Left ventricle myocardium inferior (tissue), 1 donor: ENCODE data around the gene ALG8. TPM values are rescaled to one million over a fixed set of nuclear protein-coding genes. Genes with fewer than 3 reads are reported as not detected.

Experiments used
- DNase-seq: peaks from one replicate; pipeline ENCODE4 v3.0.0-alpha.2; 2020
- H3K27ac ChIP-seq: fragments of 200-600 bp; replicated peaks from 2 replicates; pipeline ENCODE4 v1.8.0; 2021
- H3K27me3 ChIP-seq: fragments of 200-600 bp; 2 replicates; pipeline ENCODE4 v1.8.0; 2021; ENCODE audit warnings: low read depth
- H3K36me3 ChIP-seq: fragments of 200-600 bp; 2 replicates; pipeline ENCODE4 v1.8.0; 2021
- H3K4me1 ChIP-seq: fragments of 200-600 bp; 2 replicates; pipeline ENCODE4 v1.8.0; 2021
- H3K4me3 ChIP-seq: fragments of 200-600 bp; 2 replicates; pipeline ENCODE4 v1.8.0; 2021; ENCODE audit warnings: mild to moderate bottlenecking, moderate library complexity
- H3K9me3 ChIP-seq: fragments of 200-600 bp; replicated peaks from 2 replicates; pipeline ENCODE4 v1.8.0; 2021
- CTCF ChIP-seq: fragments of 200-600 bp; IDR thresholded peaks from 2 replicates; pipeline ENCODE4 v1.8.0; 2021; ENCODE audit warnings: antibody characterized with exemption, mild to moderate bottlenecking, borderline replicate concordance
- intact Hi-C: fragments of 100-400 bp; cut with micrococcal nuclease; formaldehyde crosslinking; loops from one replicate; pipeline ENCODE4 v1.11.0; 2022
- total RNA-seq: library from RNA; stranded (reverse); fragmentation: NEBNext Ultra II Directional; extraction: Animal tissue kit (Norgen Biotek cat#: 25700); gene quantifications from one replicate; pipeline ENCODE4 v1.2.1, GENCODE V29; 2021
- donor health status: DM: no; HTN: yes; CAD: no; lungs with severe emphysema.

Gene ALG8
- total RNA-seq, 1 donor from 2014 or later, result 15.3 TPM

DNA sequence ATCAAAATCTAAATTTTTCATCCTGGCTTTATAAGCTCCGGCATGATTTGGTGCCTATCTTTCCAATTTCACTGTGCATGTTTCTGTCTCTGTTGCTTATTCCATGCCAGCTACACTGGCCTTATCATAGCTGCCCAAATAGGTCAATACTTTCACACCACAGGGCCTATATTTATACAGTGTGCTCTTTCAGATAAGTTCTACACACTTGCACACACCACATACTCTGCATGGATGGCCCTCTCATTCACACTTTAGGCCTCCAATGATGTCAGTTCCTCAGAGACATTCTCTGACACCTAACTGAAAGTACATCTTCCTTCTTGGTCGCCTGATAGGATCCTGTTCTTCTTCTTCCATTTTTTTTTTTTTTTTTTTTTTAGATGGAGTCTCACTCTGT is 7.0 kb downstream of the ALG8 start:
- Histone ChIP-seq H3K4me3 (no peak overlapping the region), H3K4me1 (peaks cover 6% of the 10 kb centered on the region), H3K9me3 (no peaks in the 10 kb centered on the region), H3K36me3 (peaks cover 4% of the 10 kb centered on the region), H3K27me3 (no peaks in the 10 kb centered on the region), H3K27ac (no peak overlapping the region)
- no peak for DNase-seq
- intact Hi-C loops, result no loop called here
- TF ChIP-seq CTCF, result no peak

GRCh38 chr11:78131956-78132355 is 7.5 kb downstream of the ALG8 start:
- no peak for DNase-seq
- Histone ChIP-seq H3K27ac (no peak overlapping the region), H3K4me1 (peaks cover 6% of the 10 kb centered on the region), H3K36me3 (peaks cover 4% of the 10 kb centered on the region), H3K27me3 (no peaks in the 10 kb centered on the region), H3K4me3 (no peak overlapping the region), H3K9me3 (no peaks in the 10 kb centered on the region)
- intact Hi-C loops, result no loop called here
- no peak for TF ChIP-seq CTCF

GRCh38 chr11:78127403-78127802 is 12.0 kb downstream of the ALG8 start:
- intact Hi-C loops, result no loop called here
- no peak overlapping the region for H3K27ac ChIP-seq
- H3K4me3 ChIP-seq, result no peak overlapping the region
- H3K9me3 ChIP-seq, result no peaks in the 10 kb centered on the region
- H3K36me3 ChIP-seq, result peaks cover 15% of the 10 kb centered on the region
- no peak for TF ChIP-seq CTCF
- no peaks in the 10 kb centered on the region for H3K27me3 ChIP-seq
- DNase-seq, result no peak
- H3K4me1 ChIP-seq, result peaks cover 4% of the 10 kb centered on the region

GRCh38 chr11:78112582-78113275 is 26.7 kb downstream of the ALG8 start:
- no peak overlapping the region for H3K27ac ChIP-seq
- intact Hi-C loops, result no loop called here

GRCh38 chr11:78111298-78111697 is 28.1 kb downstream of the ALG8 start:
- no peak for DNase-seq
- H3K4me1 ChIP-seq, result no peaks in the 10 kb centered on the region
- H3K36me3 ChIP-seq, result peaks cover 61% of the 10 kb centered on the region
- no peak for TF ChIP-seq CTCF
- no peaks in the 10 kb centered on the region for H3K9me3 ChIP-seq
- no peak overlapping the region for H3K4me3 ChIP-seq
- intact Hi-C loops, result no loop called here
- H3K27ac ChIP-seq, result no peak overlapping the region
- no peaks in the 10 kb centered on the region for H3K27me3 ChIP-seq

More at GRCh38 chr11:78112582-78113275, 26.7 kb downstream of the ALG8 start:
- no peak overlapping the region for H3K4me3 ChIP-seq
- no peak for DNase-seq
- H3K4me1 ChIP-seq, result no peaks in the 10 kb centered on the region
- no peaks in the 10 kb centered on the region for H3K27me3 ChIP-seq
- no peaks in the 10 kb centered on the region for H3K9me3 ChIP-seq
- peaks cover 55% of the 10 kb centered on the region for H3K36me3 ChIP-seq
- no peak for TF ChIP-seq CTCF
